GM12873 (cell line): ENCODE results near the gene LRRC7.
A peak's percentile ranks its signal among the peaks of the same experiment; 100 is the strongest.

Experiments used
- CTCF ChIP-seq: IDR thresholded peaks from 2 replicates; pipeline ENCODE4 v1.5.1; 2012; ENCODE audit warnings: low read depth, mild to moderate bottlenecking, moderate library complexity, low read length, control low read depth; ENCODE audit not compliant: insufficient read depth; ENCODE audit errors: missing control alignments

Gene LRRC7

GRCh38 chr1:69707103-69707502 lies 139.4 kb downstream of the LRRC7 start:
- TF ChIP-seq CTCF, result no peak

- no peak for TF ChIP-seq CTCF
Measured at GRCh38 chr1:69710484-69711189, 142.9 kb downstream of the LRRC7 start.

GRCh38 chr1:69711190-69711930 lies 143.6 kb downstream of the LRRC7 start:
- no peak for TF ChIP-seq CTCF

GRCh38 chr1:69728206-69728605 lies 160.5 kb downstream of the LRRC7 start:
- TF ChIP-seq CTCF, result no peak

GRCh38 chr1:69733061-69733460 lies 165.3 kb downstream of the LRRC7 start:
- no peak for TF ChIP-seq CTCF

GRCh38 chr1:69737527-69738185 lies 169.9 kb downstream of the LRRC7 start:
- TF ChIP-seq CTCF, result peak; percentile 72
